NCI-H2029 (cell line): Measurements from ENCODE around the gene ANGEL1.

Experiments
- DNase-seq: peaks from one replicate; lab custom pipeline; 2025; lab: John Stamatoyannopoulos, UW

Gene ANGEL1

GRCh38 chr14:76778546-76779215 lies 34.0 kb downstream of the ANGEL1 start:
- DNase-seq: no peak

GRCh38 chr14:76777721-76778120 lies 35.0 kb downstream of the ANGEL1 start:
- no peak for DNase-seq

GRCh38 chr14:76776428-76777251 lies 36.0 kb downstream of the ANGEL1 start:
- no peak for DNase-seq

- no peak for DNase-seq
Measured at GRCh38 chr14:76775695-76776427, 36.8 kb downstream of the ANGEL1 start.

GRCh38 chr14:76774821-76775694 lies 37.6 kb downstream of the ANGEL1 start:
- no peak for DNase-seq

- no peak for DNase-seq
Measured at GRCh38 chr14:76773956-76774820, 38.5 kb downstream of the ANGEL1 start.

GRCh38 chr14:76773188-76773885 lies 39.3 kb downstream of the ANGEL1 start:
- DNase-seq: no peak

- DNase-seq: no peak
Measured at GRCh38 chr14:76772300-76773187, 40.1 kb downstream of the ANGEL1 start.

- no peak for DNase-seq
Measured at GRCh38 chr14:76771437-76771980, 41.2 kb downstream of the ANGEL1 start.

- no peak for DNase-seq
Measured at GRCh38 chr14:76770521-76771436, 41.9 kb downstream of the ANGEL1 start.

GRCh38 chr14:76769636-76770292 lies 42.9 kb downstream of the ANGEL1 start:
- no peak for DNase-seq

- DNase-seq: no peak
Measured at GRCh38 chr14:76768671-76769500, 43.8 kb downstream of the ANGEL1 start.

GRCh38 chr14:76767681-76768656 lies 44.7 kb downstream of the ANGEL1 start:
- no peak for DNase-seq

- no peak for DNase-seq
Measured at GRCh38 chr14:76765461-76765931, 47.2 kb downstream of the ANGEL1 start.
